GM20431 (cell line): ENCODE data around the gene CCN5.

Experiments
- in situ Hi-C: fragments of 300-500 bp; cut with MseI, MboI; formaldehyde crosslinking; loops from one replicate; pipeline ENCODE4 v1.15.0; 2020; ENCODE audit warnings: low sequenced_read_pairs; ENCODE audit not compliant: unreplicated experiment

Gene CCN5

GRCh38 chr20:44732327-44732726 lies 17.2 kb downstream of the CCN5 start:
- in situ Hi-C loops, result no loop called here

- in situ Hi-C loops, result no loop called here
Observed at GRCh38 chr20:44733341-44734069, 18.3 kb downstream of the CCN5 start.

- in situ Hi-C loops, result no loop called here
Observed at GRCh38 chr20:44734938-44735337, 19.8 kb downstream of the CCN5 start.

GRCh38 chr20:44735816-44736169 lies 20.6 kb downstream of the CCN5 start:
- in situ Hi-C loops, result no loop called here

GRCh38 chr20:44736170-44737021 lies 21.2 kb downstream of the CCN5 start:
- in situ Hi-C loops, result no loop called here

DNA sequence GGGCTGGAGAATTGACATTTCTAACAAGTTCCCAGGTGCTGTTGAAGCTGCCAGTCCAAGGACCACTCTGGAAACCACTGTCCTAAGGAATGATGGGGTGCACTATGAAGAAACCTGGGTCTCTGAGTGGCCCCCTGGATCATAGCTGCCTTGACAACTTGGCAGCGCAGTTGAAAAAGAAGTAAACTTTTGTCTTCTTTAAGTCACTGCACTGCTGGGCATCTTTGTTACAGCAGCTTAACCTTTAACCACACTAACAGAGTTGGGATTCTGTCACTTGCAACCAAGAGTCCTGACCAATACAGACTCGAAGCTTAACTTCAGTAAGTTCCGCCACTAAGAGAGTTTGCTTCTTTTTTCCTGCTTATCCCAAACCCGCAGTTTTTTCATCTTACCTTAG lies 21.9 kb downstream of the CCN5 start:
- in situ Hi-C loops, result no loop called here

DNA sequence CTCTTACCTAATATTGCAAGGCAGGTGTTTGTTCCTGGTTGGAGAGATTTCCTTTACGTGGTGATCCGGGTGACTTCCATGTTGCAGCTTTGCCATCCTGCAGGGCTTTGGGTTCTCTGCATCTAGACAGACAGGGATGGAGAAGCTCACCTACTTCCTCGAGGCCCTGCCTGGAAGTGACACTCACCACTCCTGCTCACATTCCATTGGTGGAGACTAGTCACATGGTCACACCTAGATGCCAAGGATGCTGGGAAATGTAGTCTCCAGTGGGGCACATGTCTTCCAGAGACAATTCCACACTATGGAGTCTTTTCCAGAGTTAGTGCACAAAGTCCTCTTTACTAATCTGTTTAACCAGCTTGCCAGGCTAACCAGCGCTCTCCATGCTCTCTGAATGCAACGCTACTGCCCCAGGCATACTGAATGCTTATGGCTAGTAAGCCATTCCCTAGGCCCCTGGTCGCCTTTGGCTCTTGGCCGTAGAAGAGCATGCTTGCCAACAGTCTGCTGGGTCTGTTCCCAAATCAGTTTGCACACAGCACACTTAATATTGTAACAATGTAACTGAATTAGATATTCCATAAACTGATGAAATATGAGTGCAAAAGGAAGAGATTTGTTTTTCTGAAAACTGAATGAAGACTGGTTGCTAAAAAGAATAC lies 23.8 kb downstream of the CCN5 start:
- in situ Hi-C loops, result no loop called here

GRCh38 chr20:44739942-44740341 lies 24.8 kb downstream of the CCN5 start:
- in situ Hi-C loops, result no loop called here

DNA sequence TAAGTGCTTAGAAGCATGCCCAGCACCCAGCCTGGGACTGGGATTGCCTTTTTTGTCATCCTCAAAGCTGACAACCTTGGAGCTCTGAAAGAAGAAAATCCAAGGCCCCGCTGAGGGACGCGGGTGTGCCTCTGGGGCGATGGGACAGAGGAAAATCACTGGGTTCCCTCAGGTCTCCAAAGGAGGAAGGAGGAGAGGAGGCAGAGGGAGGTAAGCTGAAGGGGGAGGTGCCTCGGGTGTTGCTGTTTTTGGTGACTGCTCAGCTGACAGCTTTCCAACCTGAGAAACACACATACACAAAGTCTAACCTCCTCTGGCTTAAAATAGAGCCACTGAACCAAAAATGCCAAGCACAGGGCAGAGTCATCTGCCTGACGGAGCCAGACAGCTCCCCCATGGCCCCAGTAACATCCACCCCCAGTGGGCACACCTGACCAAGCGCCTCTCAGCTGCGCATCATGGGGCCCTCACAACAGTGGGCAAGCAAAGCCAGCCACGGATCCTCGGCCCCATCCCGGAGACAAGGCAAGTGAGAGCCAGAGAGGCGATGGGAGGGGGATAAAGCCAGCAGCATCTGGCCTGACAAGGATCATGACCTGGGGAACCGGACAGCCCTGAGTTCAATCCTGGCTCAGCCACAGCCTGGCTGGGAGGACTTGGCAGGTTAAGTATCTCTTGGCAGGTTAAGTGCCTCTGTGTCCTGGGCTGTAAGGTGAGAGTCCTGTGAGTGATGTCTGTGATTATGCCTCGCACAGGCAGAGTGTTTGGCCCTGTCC lies 27.3 kb downstream of the CCN5 start:
- in situ Hi-C loops, result no loop called here

- in situ Hi-C loops, result no loop called here
Observed at GRCh38 chr20:44743080-44743701, 28.0 kb downstream of the CCN5 start.

- in situ Hi-C loops, result no loop called here
Observed at GRCh38 chr20:44743916-44744655, 28.9 kb downstream of the CCN5 start.

DNA sequence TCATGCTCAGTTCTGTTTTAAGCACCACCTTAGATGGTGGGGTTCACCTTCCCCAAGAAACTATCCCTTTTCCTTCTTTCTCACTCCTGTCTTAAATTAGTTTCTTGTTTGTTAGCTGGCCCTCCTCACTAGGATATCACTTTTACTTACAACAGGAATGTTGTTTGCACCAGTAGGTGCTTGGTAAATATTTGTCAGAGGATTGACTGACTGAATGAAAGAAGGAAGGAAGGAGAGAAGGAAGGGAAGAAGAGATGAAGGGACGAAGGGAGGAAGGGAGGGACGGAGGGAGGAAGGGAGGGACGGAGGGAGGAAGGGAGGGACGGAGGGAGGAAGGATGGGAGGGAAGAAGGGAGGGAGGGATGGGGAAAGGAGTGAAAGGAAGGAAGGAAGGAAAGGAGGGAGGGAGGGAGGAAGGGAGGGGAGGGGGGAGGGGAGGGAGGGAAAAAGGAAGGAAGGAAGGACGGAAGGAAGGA lies 30.0 kb downstream of the CCN5 start:
- in situ Hi-C loops, result no loop called here

DNA sequence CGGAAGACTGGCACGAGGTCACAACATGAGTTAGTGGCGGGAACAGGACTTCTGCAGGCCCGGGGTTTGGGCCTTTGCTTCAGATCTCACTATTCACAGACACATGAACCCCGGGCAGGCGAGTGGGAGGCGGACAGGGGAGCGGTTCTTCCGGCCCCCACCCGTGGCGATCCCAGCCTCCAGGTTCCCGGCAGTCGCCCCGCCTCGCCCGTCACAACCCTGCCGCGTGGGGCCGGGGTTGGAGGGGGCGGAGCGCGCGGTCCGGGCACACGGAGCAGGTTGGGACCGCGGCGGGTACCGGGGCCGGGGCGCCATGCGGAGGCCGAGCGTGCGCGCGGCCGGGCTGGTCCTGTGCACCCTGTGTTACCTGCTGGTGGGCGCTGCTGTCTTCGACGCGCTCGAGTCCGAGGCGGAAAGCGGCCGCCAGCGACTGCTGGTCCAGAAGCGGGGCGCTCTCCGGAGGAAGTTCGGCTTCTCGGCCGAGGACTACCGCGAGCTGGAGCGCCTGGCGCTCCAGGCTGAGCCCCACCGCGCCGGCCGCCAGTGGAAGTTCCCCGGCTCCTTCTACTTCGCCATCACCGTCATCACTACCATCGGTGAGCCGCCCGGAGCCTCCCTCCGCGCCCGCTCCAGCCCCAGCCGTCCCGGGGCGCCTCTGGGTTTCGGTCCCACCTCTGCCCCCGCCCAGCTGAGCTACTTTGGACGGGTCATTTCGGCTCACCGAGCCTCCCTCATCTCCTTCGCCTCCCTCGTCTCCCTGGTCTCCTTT lies 30.6 kb downstream of the CCN5 start, which contains the start of gene KCNK15:
Gene KCNK15 (plus strand): TSS at position 268 of the 769 bp plus-strand sequence. CDS start 46 bp downstream, at position 314.
- in situ Hi-C loops, result no loop called here

DNA sequence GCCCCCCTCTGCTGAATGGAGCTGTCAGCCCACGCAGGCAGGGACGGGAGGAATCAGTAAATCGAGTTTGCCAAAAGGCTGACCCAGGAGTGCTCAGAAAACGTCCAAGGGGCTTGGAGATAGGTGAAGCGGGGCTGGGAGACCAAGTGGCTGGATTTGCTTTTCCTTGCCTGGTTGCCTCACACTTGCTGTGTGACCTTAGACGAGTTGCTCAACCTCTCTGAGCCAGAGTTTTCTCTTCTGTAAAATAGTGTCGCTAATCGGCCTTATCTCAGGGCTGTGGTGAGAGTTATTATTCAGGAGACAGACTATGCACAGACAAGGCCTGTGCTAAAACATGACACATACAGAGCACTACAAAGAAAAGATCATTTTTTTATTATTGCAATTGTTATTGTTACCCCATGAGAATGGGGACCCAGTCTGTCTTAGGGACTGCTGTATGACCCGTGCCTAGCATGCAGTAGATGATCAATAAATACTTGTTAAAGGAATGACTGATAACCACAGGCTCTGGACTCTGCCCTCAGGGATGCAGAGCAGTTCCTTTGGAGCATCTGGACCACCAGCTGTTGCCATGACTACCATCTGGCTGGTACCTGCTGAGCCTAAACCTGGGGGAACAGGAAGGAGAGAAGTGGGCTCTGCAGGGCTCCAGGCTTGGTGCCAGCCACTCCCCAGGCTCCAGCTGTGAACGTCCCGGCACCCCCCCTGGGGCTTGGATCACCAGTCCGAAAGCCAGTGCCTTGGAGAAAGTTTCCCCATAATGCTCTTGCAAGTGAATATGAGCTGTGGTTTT lies 31.4 kb downstream of the CCN5 start:
- in situ Hi-C loops, result no loop called here

DNA sequence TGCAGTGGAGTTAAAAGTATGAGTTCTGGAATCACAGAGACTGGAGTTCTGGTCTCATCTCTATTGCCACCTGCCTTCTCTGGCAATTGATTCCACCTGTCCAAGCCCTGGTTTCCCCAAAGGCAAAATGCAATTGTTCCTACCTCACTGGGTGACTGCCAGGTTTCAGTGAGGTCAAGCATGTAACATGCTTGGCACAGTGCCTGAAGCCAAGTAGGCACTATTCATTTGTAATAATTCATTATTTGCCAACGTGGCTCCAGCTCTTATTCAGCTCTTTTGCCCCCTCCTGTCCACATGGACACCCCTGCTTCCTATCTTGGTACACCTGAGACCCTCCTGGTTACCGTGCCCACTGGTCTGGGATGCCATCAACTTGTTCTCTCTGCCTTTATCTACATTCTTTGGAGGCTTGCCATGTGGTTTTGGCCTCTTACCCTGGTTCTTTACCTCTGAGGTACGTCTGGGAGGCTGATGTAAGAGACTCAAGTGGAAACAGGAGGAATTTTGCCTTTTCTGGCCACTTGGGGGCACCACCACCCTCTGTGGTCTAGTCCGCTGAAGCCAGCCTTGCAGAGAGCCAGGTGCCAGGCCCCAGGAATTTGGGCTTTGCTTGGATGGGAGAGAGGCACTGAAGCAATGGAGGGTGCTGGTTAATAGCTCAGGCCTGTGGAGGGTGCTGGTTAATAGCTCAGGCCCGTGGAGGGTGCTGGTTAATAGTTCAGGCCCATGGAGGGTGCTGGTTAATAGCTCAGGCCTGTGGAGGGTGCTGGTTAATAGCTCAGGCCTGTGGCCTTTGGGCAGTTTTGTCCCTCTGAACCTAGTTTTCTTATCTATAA lies 32.2 kb downstream of the CCN5 start:
- in situ Hi-C loops, result no loop called here

GRCh38 chr20:44748005-44748370 lies 32.8 kb downstream of the CCN5 start:
- in situ Hi-C loops, result no loop called here
